Left lung (tissue), 10 donors: ENCODE measurements around the gene MAST2. TPM values are rescaled to one million over a fixed set of nuclear protein-coding genes. Genes with fewer than 3 reads are reported as not detected.
A peak's percentile ranks its signal among the peaks of the same experiment; 100 is the strongest.

Experiments used
- ATAC-seq: fragments of 200-7000 bp; cut with Tn5 transposase; one replicate; pipeline ENCODE4 v1.9.1; 2020; ENCODE audit warnings: moderate library complexity
- DNase-seq, 4 donors: peaks; one replicate each; pipeline ENCODE4 v3.0.0-alpha.2; 2013 to 2020
- H3K27ac ChIP-seq, 2 donors: fragments of 200-600 bp; sonication (generic) in 1 of 2; one replicate each; pipeline versions ENCODE4 v1.5.0 to v1.8.0; 2020 to 2021
- H3K27me3 ChIP-seq, 2 donors: fragments of 200-600 bp; sonication (generic) in 1 of 2; one replicate each; pipeline versions ENCODE4 v1.5.0 to v1.8.0; 2020 to 2021
- H3K36me3 ChIP-seq, 2 donors: fragments of 200-600 bp; sonication (generic) in 1 of 2; one replicate each; pipeline versions ENCODE4 v1.5.0 to v1.8.0; 2020 to 2021
- H3K4me1 ChIP-seq, 2 donors: fragments of 200-600 bp; one replicate each; pipeline ENCODE4 v1.8.0; 2021
- H3K4me3 ChIP-seq, 2 donors: fragments of 200-600 bp; sonication (generic) in 1 of 2; one replicate each; pipeline versions ENCODE4 v1.5.0 to v1.8.0; 2020 to 2021; ENCODE audit warnings: mild to moderate bottlenecking in 1 of 2
- H3K9me3 ChIP-seq, 2 donors: fragments of 200-600 bp; sonication (generic) in 1 of 2; one replicate each; pipeline versions ENCODE4 v1.5.0 to v1.8.0; 2020 to 2021
- intact Hi-C, 2 donors: fragments of 100-400 bp; cut with DNase I; formaldehyde crosslinking; loops; one replicate each; pipeline versions ENCODE4 v1.11.2 to v1.14.2; 2022
- polyA plus RNA-seq, 6 donors: library from polyadenylated mRNA; unstranded; fragments of 120-200 nt; gene quantifications; one replicate each; pipeline ENCODE4 v1.2.1, GENCODE V29; 2013; ENCODE audit not compliant: insufficient read length in 6 of 6
- total RNA-seq, 2 donors: library from RNA; stranded (reverse); fragmentation: NEBNext Ultra II Directional; extraction: Animal tissue kit (Norgen Biotek cat#: 25700); gene quantifications; one replicate each; pipeline ENCODE4 v1.2.1, GENCODE V29; 2021
- TF ChIP-seq, protein P1 (sequence below), 2 donors: fragments of 200-600 bp; sonication (generic) in 1 of 2; IDR thresholded peaks; one replicate each; pipeline versions ENCODE4 v1.5.0 to v1.8.0; 2021; ENCODE audit warnings: antibody characterized with exemption in 2 of 2
- donor health status: DM: no; HTN: yes; CAD: no.
- donor health status: DM: no; HTN: no; CAD: no.

MAST2 gene
- total and polyA plus RNA-seq, 8 donors: 27.3 to 74.4 (median 64.9) TPM

- H3K4me3 ChIP-seq: no peak overlapping the region
- intact Hi-C loops: no loop called here
- H3K36me3 ChIP-seq: no peaks in the 10 kb centered on the region
- ATAC-seq (no peak), DNase-seq (no peak)
- peaks cover 0 to 7% of the 10 kb centered on the region in 2 donors for H3K4me1 ChIP-seq
- no peaks in the 10 kb centered on the region for H3K27me3 ChIP-seq
- H3K9me3 ChIP-seq: no peaks in the 10 kb centered on the region
- no peak overlapping the region for H3K27ac ChIP-seq
- TF ChIP-seq, protein P1, sequence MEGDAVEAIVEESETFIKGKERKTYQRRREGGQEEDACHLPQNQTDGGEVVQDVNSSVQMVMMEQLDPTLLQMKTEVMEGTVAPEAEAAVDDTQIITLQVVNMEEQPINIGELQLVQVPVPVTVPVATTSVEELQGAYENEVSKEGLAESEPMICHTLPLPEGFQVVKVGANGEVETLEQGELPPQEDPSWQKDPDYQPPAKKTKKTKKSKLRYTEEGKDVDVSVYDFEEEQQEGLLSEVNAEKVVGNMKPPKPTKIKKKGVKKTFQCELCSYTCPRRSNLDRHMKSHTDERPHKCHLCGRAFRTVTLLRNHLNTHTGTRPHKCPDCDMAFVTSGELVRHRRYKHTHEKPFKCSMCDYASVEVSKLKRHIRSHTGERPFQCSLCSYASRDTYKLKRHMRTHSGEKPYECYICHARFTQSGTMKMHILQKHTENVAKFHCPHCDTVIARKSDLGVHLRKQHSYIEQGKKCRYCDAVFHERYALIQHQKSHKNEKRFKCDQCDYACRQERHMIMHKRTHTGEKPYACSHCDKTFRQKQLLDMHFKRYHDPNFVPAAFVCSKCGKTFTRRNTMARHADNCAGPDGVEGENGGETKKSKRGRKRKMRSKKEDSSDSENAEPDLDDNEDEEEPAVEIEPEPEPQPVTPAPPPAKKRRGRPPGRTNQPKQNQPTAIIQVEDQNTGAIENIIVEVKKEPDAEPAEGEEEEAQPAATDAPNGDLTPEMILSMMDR (IDR thresholded peaks at IDR 0.05): no peak
Measured at GRCh38 chr1:45767035-45767434, 36.4 kb upstream of the MAST2 start.

GRCh38 chr1:45769261-45769932 lies 34.0 kb upstream of the MAST2 start:
- Histone ChIP-seq H3K4me1 (no peaks in the 10 kb centered on the region), H3K27ac (no peak overlapping the region), H3K9me3 (no peaks in the 10 kb centered on the region), H3K36me3 (no peaks in the 10 kb centered on the region), H3K4me3 (no peak overlapping the region), H3K27me3 (no peaks in the 10 kb centered on the region)
- TF ChIP-seq, protein P1 (IDR thresholded peaks at IDR 0.05): no peak
- intact Hi-C loops: no loop called here
- no peak for DNase-seq
- ATAC-seq: peak; percentile 22

- no peak overlapping the region for H3K4me3 ChIP-seq
- H3K36me3 ChIP-seq: no peaks in the 10 kb centered on the region
- no peak overlapping the region for H3K27ac ChIP-seq
- no peaks in the 10 kb centered on the region for H3K27me3 ChIP-seq
- no peaks in the 10 kb centered on the region for H3K9me3 ChIP-seq
- no peak for DNase-seq
- H3K4me1 ChIP-seq: no peaks in the 10 kb centered on the region
- ATAC-seq: no peak
- TF ChIP-seq, protein P1 (IDR thresholded peaks at IDR 0.05): no peak
- intact Hi-C loops: no loop called here
Measured at GRCh38 chr1:45772971-45773370, 30.4 kb upstream of the MAST2 start.

DNA sequence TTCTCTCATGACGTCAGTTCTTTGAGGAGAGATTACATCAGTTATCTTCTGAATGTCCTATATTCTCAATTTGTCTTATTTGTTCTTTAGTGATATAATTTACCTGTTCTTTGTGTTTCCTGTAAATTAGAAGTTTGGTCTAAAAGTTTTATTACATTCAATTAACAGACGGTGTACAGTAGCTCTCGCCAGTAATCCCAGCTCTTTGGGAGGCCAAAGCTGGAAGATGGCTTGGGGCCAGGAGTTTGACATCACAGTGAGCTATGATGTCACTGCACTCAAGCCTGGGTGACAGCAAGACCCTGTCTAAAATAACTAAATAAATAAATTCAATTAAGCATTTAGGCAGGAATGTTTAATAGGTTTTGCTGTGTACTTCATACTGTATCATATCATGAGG lies 27.6 kb upstream of the MAST2 start:
- Histone ChIP-seq H3K4me1 (no peaks in the 10 kb centered on the region), H3K27ac (no peak overlapping the region), H3K36me3 (no peaks in the 10 kb centered on the region), H3K27me3 (no peaks in the 10 kb centered on the region), H3K9me3 (no peaks in the 10 kb centered on the region), H3K4me3 (no peak overlapping the region)
- DNase-seq: no peak
- intact Hi-C loops: no loop called here
- TF ChIP-seq, protein P1 (IDR thresholded peaks at IDR 0.05): no peak
- no peak for ATAC-seq

DNA sequence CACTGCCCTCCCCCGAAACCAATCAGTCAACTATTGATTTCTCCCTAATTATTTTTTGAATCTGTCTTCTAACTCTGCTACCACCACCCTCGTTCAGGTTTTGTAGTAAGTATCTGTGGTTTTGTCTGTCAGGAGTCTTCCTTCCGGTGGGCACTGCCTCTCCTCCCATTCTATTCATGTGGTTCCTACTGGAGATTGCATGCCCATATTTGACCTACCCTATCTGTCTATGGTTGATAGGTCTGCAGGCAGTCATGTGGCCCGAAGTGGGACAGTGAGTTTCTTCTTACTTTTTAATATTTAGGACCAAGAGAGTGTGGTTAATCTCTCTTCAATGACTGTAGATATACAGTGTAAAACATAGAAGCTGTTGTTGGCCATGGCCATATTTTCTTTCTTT lies 17.8 kb upstream of the MAST2 start:
- Histone ChIP-seq H3K9me3 (no peaks in the 10 kb centered on the region), H3K4me1 (peaks cover 0 to 4% of the 10 kb centered on the region in 2 donors), H3K4me3 (no peak overlapping the region), H3K27me3 (no peaks in the 10 kb centered on the region), H3K27ac (no peak overlapping the region), H3K36me3 (no peaks in the 10 kb centered on the region)
- intact Hi-C loops: no loop called here
- DNase-seq: no peak
- no peak for ATAC-seq
- TF ChIP-seq, protein P1 (IDR thresholded peaks at IDR 0.05): no peak
